GM21737 (cell line): ENCODE results near the gene CAP2.
"Not testable (repeated sequence)": the region's sequence is repeated elsewhere in the genome, so short reads cannot be mapped to it uniquely, and the experiment has no call there.

Experiments used
- ATAC-seq: cut with Tn5 transposase; IDR thresholded peaks from one replicate; pipeline ENCODE4 v1.9.1; 2021; ENCODE audit warnings: mild to moderate bottlenecking, moderate library complexity; ENCODE audit not compliant: unreplicated experiment

Gene CAP2

GRCh38 chr6:17574866-17575560 is 181.6 kb downstream of the CAP2 start:
- ATAC-seq: no peak

DNA sequence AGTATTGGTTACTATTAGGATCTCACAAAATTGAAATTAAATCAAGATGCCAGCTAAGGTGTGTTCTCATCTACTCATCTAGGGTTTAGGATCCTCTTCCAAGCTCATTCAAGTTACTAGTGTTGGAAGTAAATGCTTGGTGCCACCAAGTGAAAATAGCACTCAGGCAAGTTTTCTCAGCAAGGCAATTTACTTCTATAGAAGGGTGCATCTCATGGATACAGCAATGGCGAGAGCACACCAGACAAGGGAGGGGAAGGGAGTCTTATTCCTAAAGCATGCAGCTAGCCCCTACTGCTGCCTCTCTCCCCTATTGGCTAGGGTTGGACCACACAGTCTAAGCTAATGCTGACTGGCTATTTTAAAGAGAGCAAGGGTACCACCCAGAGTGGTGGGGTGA is 183.7 kb downstream of the CAP2 start:
- ATAC-seq: no peak

GRCh38 chr6:17580518-17581048 is 187.2 kb downstream of the CAP2 start:
- no peak for ATAC-seq

DNA sequence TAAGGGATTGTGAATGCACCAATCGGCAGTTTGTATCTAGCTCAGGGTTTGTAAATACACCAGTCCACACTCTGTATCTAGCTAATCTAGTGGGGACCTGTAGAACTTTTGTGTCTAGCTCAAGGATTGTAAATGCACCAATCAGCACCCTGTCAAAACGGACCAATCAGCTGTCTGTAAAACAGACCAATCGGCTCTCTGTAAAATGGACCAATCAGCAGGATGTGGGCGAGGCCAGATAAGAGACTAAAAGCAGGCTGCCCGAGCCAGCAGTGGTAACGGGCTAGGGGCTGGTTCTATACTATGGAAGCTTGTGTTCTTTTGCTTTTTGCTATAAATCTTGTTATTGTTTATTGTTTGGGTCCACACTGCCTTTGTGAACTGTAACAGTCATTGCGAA is 187.9 kb downstream of the CAP2 start:
- ATAC-seq: not testable (repeated sequence)

- no peak for ATAC-seq
Observed at GRCh38 chr6:17583811-17584210, 190.4 kb downstream of the CAP2 start.

- ATAC-seq: peak; percentile 70
Observed at GRCh38 chr6:17584241-17584803, 190.9 kb downstream of the CAP2 start.

DNA sequence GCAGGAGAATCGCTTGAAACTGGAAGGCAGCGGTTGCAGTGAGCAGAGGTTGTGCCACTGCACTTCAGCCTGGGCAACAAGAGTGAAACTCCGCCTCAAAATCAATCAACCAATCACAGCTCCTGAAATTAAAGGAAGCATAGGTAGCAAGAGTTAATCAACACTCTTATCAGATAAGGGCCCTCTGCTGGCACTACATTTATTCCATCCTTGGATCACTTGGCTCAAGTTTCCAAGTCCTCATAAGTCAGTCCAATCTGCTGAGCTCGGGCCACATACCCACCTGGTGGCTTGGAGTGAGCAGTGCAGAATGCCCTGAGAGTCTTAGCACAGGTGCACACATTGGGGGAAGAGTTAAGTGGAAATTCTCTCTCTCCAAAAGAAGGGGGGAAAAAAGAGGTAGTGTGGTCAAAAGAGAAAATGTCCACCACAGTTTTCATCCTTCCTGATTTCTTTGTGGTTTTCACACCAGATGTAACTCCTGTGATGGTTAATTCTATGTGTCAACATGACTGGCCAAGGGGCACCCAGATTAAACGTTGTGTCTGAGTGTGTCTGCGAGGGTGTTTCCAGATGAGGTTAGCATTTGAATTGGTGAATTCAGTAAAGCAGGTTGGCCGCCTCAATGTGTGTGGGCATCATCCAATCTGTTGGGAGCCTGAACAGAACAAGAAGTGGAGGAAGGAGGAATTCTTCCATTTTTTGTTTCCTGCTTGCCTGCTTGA is 192.5 kb downstream of the CAP2 start:
- ATAC-seq: no peak

DNA sequence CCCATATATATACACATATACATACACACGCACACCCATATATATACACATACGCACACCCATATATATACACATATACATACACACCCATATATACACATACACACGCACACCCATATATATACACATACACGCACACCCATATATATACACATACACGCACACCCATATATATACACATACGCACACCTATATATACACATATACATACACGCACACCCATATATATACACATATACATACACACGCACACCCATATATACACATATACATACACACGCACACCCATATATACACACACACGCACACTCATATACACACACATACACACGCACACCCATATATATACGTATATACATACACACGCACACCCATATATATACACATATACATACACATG is 193.2 kb downstream of the CAP2 start:
- ATAC-seq: not testable (repeated sequence)

DNA sequence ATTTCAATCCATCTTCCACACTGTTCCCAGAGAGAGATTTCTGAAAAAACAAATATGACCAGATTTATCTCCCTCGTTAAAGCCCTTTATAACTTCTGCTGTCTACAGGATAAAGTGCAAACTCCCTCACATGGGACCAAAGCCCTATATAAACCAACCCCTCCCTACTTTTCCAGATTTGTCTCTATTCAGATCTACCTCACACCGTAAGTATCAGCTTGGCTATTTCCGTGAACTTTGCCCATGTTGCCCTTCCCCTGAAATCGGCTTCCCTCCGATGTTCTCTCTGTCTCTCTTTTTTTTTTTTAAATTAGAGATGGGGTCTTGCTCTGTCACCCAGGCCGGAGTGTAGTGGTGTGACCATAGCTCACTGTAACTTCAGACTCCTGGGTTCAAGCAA is 194.6 kb downstream of the CAP2 start:
- no peak for ATAC-seq

GRCh38 chr6:17589406-17590096 is 196.2 kb downstream of the CAP2 start:
- peak; percentile 49 for ATAC-seq

- ATAC-seq: no peak
Observed at GRCh38 chr6:17591287-17591686, 197.9 kb downstream of the CAP2 start.

DNA sequence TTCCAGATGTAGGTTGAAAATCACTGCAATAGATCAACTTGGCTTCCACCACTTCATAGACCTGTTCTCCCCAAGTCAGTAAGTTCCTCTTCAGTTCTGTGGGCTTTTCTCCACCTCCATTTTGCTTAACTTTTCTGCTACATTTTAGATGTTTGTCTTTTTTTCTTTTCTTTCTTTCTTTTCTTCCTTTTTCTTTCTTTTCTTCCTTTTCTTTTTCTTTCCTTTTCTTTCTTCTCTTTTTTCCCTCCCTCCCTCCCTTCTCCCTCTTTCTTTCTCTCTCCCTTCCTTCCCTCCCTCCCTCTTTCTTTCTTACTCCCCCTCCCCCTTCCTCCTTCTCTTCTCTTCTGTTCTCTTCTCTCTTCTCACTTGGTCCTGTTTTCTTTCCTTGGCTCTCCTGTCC is 199.9 kb downstream of the CAP2 start:
- ATAC-seq: no peak

- no peak for ATAC-seq
Observed at GRCh38 chr6:17596085-17596484, 202.7 kb downstream of the CAP2 start.

DNA sequence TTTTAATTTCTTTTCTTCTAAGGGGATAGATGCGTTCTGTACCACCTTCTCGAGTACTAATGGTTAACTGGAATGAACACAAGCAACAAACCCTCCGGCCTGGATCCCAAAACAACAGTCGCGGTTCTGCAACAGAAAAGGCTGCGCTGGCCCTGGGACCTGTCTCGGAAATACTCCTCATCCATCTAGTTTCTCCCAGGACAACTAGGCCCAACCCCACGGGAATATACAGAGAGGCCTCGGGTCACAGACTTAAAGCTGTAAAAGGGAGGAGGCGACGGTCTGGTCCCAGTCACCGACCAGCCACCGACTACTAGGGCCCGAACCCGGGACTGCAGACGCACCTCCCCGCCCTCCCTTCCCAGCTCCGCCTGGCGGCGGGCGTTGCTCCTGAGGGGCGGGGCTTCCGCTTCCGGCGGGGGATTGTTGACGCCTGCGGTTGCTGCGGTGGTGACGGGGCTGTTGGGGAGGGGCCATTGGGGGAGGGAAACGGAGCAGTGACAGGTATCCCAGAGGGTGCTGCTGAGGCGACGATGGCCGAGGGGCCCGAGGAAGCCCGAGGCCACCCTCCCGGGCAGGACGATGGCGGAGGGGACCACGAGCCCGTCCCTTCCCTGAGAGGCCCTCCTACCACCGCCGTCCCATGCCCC is 206.6 kb downstream of the CAP2 start, which contains the start of gene FAM8A1:
TSS of gene FAM8A1 (plus strand) at position 426 of the 650 bp plus-strand sequence. CDS start at position 534, 108 bp downstream.
- ATAC-seq: peak; percentile 91

- peak; percentile 45 for ATAC-seq
Observed at GRCh38 chr6:17600527-17601385, 207.4 kb downstream of the CAP2 start.

GRCh38 chr6:17601386-17601703 is 207.9 kb downstream of the CAP2 start:
- no peak for ATAC-seq

- no peak for ATAC-seq
Observed at GRCh38 chr6:17602888-17603287, 209.5 kb downstream of the CAP2 start.

- no peak for ATAC-seq
Observed at GRCh38 chr6:17606606-17607005, 213.2 kb downstream of the CAP2 start.
